H1 (cell line): Measurements from ENCODE around the gene ENDOU. TPM values are rescaled to one million over a fixed set of nuclear protein-coding genes. Genes with fewer than 3 reads are reported as not detected.

Source experiments
- CTCF ChIA-PET: fragments of 300-600 bp; sonication (Branson Sonifier 250); formaldehyde crosslinking; loops from one replicate; lab custom pipeline; 2021; ENCODE audit not compliant: partially characterized antibody; lab: Charles Lee
- POLR2A ChIA-PET: fragments of 300-600 bp; sonication (Branson Sonifier 250); formaldehyde crosslinking; loops from one replicate; lab custom pipeline; 2021; ENCODE audit warnings: inconsistent platforms; ENCODE audit not compliant: partially characterized antibody; lab: Charles Lee
- DNase-seq, 2 experiments: peaks; one replicate each; pipeline versions ENCODE4 v3.0.0 to v3.0.0-alpha.2; 2010 to 2022; ENCODE audit warnings: low spot score in 2 of 2, low read depth in 1 of 2, mixed read lengths in 1 of 2
- FAIRE-seq: peaks from 2 replicates; lab custom pipeline; 2011; peaks lifted over from hg19 to GRCh38; lab: Jason Lieb, UNC
- H2AFZ ChIP-seq: 2 replicates; pipeline ENCODE4 v1.8.1; 2012; ENCODE audit warnings: low read length, inconsistent platforms
- H2AK5ac ChIP-seq: 2 replicates; pipeline ENCODE4 v1.6.1; 2013; ENCODE audit warnings: low read depth, low read length
- H2BK120ac ChIP-seq: replicated peaks from 2 replicates; pipeline ENCODE3; 2013; ENCODE audit warnings: low read depth, low read length, inconsistent platforms
- H2BK12ac ChIP-seq: 2 replicates; pipeline ENCODE4 v1.6.1; 2013; ENCODE audit warnings: low read depth, low read length
- H2BK15ac ChIP-seq: 2 replicates; pipeline ENCODE4 v1.6.1; 2013; ENCODE audit warnings: low read length
- H2BK20ac ChIP-seq: 2 replicates; pipeline ENCODE4 v1.6.1; 2013; ENCODE audit warnings: low read length
- H2BK5ac ChIP-seq: 2 replicates; pipeline ENCODE4 v1.6.1; 2013; ENCODE audit warnings: low read depth, low read length
- H3K14ac ChIP-seq: 2 replicates; pipeline ENCODE4 v1.6.1; 2013; ENCODE audit warnings: inconsistent platforms; ENCODE audit not compliant: insufficient read length
- H3K18ac ChIP-seq: 2 replicates; pipeline ENCODE4 v1.6.1; 2013; ENCODE audit warnings: low read length; ENCODE audit errors: extremely low read depth
- H3K23ac ChIP-seq: 2 replicates; pipeline ENCODE4 v1.6.1; 2013; ENCODE audit warnings: inconsistent platforms; ENCODE audit not compliant: insufficient read length
- H3K23me2 ChIP-seq: 2 replicates; pipeline ENCODE4 v1.6.1; 2013; ENCODE audit warnings: low read depth, low read length
- H3K27ac ChIP-seq: 2 replicates; pipeline ENCODE4 v1.6.1; 2011; ENCODE audit warnings: low read depth, low read length, inconsistent platforms
- H3K27me3 ChIP-seq, 4 experiments: replicated peaks in 1 of 4; 1 replicate in 1 of 4; 2 replicates in 3 of 4; pipeline versions ENCODE4 v1.6.1 to v1.8.1; 2011 to 2013; ENCODE audit warnings: low read length in 3 of 4, mild to moderate bottlenecking in 3 of 4, inconsistent platforms in 2 of 4, mixed read lengths in 2 of 4, moderate library complexity in 1 of 4; ENCODE audit not compliant: control insufficient read depth in 3 of 4, insufficient read depth in 3 of 4; ENCODE audit errors: extremely low read depth in 1 of 4
- H3K36me3 ChIP-seq, 4 experiments: 2 replicates each; pipeline versions ENCODE4 v1.6.1 to v1.8.1; 2011 to 2013; ENCODE audit warnings: mild to moderate bottlenecking in 4 of 4, low read length in 3 of 4, moderate library complexity in 2 of 4, control low read depth in 1 of 4, inconsistent platforms in 1 of 4; ENCODE audit not compliant: insufficient read depth in 4 of 4, control insufficient read depth in 2 of 4
- H3K4ac ChIP-seq: replicated peaks from 2 replicates; pipeline ENCODE3; 2013; ENCODE audit warnings: low read length, low read depth, mixed read lengths, inconsistent platforms; ENCODE audit not compliant: insufficient read length
- H3K4me1 ChIP-seq, 4 experiments: replicated peaks in 1 of 4; 1 replicate in 1 of 4; 2 replicates in 3 of 4; pipeline versions ENCODE4 v1.6.1 to v1.8.1; 2011 to 2013; ENCODE audit warnings: low read length in 3 of 4, inconsistent platforms in 2 of 4, mixed read lengths in 1 of 4; ENCODE audit not compliant: insufficient read depth in 4 of 4, control insufficient read depth in 3 of 4
- H3K4me2 ChIP-seq, 2 experiments: 2 replicates each; pipeline versions ENCODE4 v1.6.1 to v1.8.1; 2011 to 2013; ENCODE audit warnings: low read depth in 2 of 2, low read length in 2 of 2, control low read depth in 1 of 2, inconsistent platforms in 1 of 2, mild to moderate bottlenecking in 1 of 2; ENCODE audit not compliant: insufficient read depth in 1 of 2
- H3K4me3 ChIP-seq, 4 experiments: fragments of 200-600, 300-600 bp in 1 of 4; sonication (generic), shearing (Covaris generic), sonication (Bioruptor Twin) in 1 of 4; 2 replicates each; pipeline versions ENCODE4 v1.5.1 to v1.8.1; 2011 to 2016; ENCODE audit warnings: low read length in 4 of 4, low read depth in 3 of 4, control low read depth in 2 of 4, inconsistent platforms in 2 of 4, mild to moderate bottlenecking in 2 of 4, mixed read lengths in 1 of 4, moderate library complexity in 1 of 4; ENCODE audit not compliant: insufficient read depth in 2 of 4; ENCODE audit errors: extremely low read depth in 1 of 4
- H3K56ac ChIP-seq: replicated peaks from 2 replicates; pipeline ENCODE3; 2013; ENCODE audit warnings: low read depth, mild to moderate bottlenecking, mixed read lengths, low read length, inconsistent platforms; ENCODE audit not compliant: insufficient read length
- H3K79me1 ChIP-seq: 2 replicates; pipeline ENCODE4 v1.6.1; 2013; ENCODE audit warnings: low read depth, low read length, control low read depth
- H3K79me2 ChIP-seq, 2 experiments: 2 replicates each; pipeline versions ENCODE4 v1.6.1 to v1.8.1; 2012 to 2013; ENCODE audit warnings: low read length in 2 of 2, mild to moderate bottlenecking in 2 of 2, inconsistent platforms in 1 of 2; ENCODE audit not compliant: insufficient read depth in 2 of 2, control insufficient read depth in 1 of 2
- H3K9ac ChIP-seq, 4 experiments: replicated peaks in 1 of 4; 1 replicate in 1 of 4; 2 replicates in 3 of 4; pipeline versions ENCODE4 v1.6.1 to v1.8.1; 2011 to 2013; ENCODE audit warnings: low read depth in 3 of 4, low read length in 3 of 4, control low read depth in 2 of 4, mild to moderate bottlenecking in 2 of 4, moderate library complexity in 2 of 4, inconsistent platforms in 1 of 4; ENCODE audit errors: extremely low read depth in 1 of 4
- H3K9me3 ChIP-seq, 2 experiments: 2 replicates each; pipeline versions ENCODE4 v1.6.1 to v1.8.1; 2012 to 2013; ENCODE audit warnings: mild to moderate bottlenecking in 2 of 2, moderate library complexity in 2 of 2, control low read depth in 1 of 2, inconsistent platforms in 1 of 2, low read depth in 1 of 2, low read length in 1 of 2, mixed read lengths in 1 of 2; ENCODE audit not compliant: insufficient read depth in 2 of 2
- H4K20me1 ChIP-seq, 2 experiments: replicated peaks in 1 of 2; 2 replicates each; pipeline versions ENCODE3 to v1.8.1; 2011 to 2013; ENCODE audit warnings: inconsistent platforms in 2 of 2, low read length in 2 of 2, mild to moderate bottlenecking in 1 of 2; ENCODE audit not compliant: insufficient read depth in 2 of 2, control insufficient read depth in 1 of 2
- H4K5ac ChIP-seq: 2 replicates; pipeline ENCODE4 v1.6.1; 2013; ENCODE audit warnings: low read length, low read depth, mixed read lengths, inconsistent platforms; ENCODE audit not compliant: insufficient read length
- H4K8ac ChIP-seq: 2 replicates; pipeline ENCODE4 v1.8.0; 2013; ENCODE audit warnings: mild to moderate bottlenecking, moderate library complexity, low read length, inconsistent platforms; ENCODE audit not compliant: insufficient read depth; ENCODE audit errors: extremely low read depth
- H4K91ac ChIP-seq: replicated peaks from 2 replicates; pipeline ENCODE3; 2013; ENCODE audit warnings: low read length, mixed read lengths, inconsistent platforms; ENCODE audit not compliant: insufficient read length
- CHD2 ChIP-seq: IDR thresholded peaks from 2 replicates; pipeline ENCODE4 v1.6.1; 2012; ENCODE audit warnings: low read length, improper control_type of control experiment
- CREB1 ChIP-seq: IDR thresholded peaks from 2 replicates; pipeline ENCODE4 v1.6.1; 2012; ENCODE audit warnings: inconsistent platforms
- GTF2F1 ChIP-seq: IDR thresholded peaks from 2 replicates; pipeline ENCODE4 v1.6.1; 2012; ENCODE audit warnings: low read depth, low read length, improper control_type of control experiment, borderline replicate concordance
- PHF8 ChIP-seq: fragments of 200-600 bp; sonication (generic); conservative IDR thresholded peaks from 2 replicates; pipeline ENCODE4 v1.7.1; 2012; ENCODE audit warnings: low read depth, mild to moderate bottlenecking, inconsistent platforms, low read length, moderate library complexity
- RFX5 ChIP-seq: IDR thresholded peaks from 2 replicates; pipeline ENCODE4 v1.6.1; 2011; ENCODE audit warnings: low read depth, low read length, improper control_type of control experiment, borderline replicate concordance
- YY1 ChIP-seq: IDR thresholded peaks from 2 replicates; pipeline ENCODE4 v1.6.1; 2011; ENCODE audit warnings: low read depth, mild to moderate bottlenecking, low read length
- WGBS, 2 experiments: shearing (Covaris generic) in 1 of 2; methylation state at CpG; one replicate each; pipeline versions ENCODE4 v1.1.6 to v1.1.7; 2013 to 2015; ENCODE audit warnings: low lambda C conversion rate in 2 of 2, mixed read lengths in 2 of 2, inconsistent platforms in 1 of 2, low coverage in 1 of 2, missing lambda C conversion rate in 1 of 2; ENCODE audit not compliant: insufficient replicate concordance in 2 of 2, insufficient coverage in 1 of 2, insufficient read length in 1 of 2; ENCODE audit errors: extremely low coverage in 1 of 2, missing lambda C conversion rate in 1 of 2; 5-methylcytosine and 5-hydroxymethylcytosine counted together
- polyA plus RNA-seq, 7 experiments: library from polyadenylated mRNA; depleted of rRNA in 3 of 7; stranded (reverse) in 5 of 7; unstranded in 2 of 7; fragments of >200 nt in 5 of 7; fragments of 200-250 nt in 2 of 7; gene quantifications; 1 replicate in 5 of 7; 2 replicates in 1 of 7; 4 replicates in 1 of 7; pipeline versions ENCODE4 v1.2.1 to v1.2.3, GENCODE V29; 2011 to 2013; ENCODE audit warnings: missing spikeins in 2 of 7, mixed read lengths in 2 of 7
- total RNA-seq: library from RNA; stranded (reverse); fragmentation: NEBNext Ultra II Directional; extraction: Animal tissue kit (Norgen Biotek cat#: 25700); gene quantifications from 2 replicates; pipeline ENCODE4 v1.2.1, GENCODE V29; 2021

ENDOU gene
- total and polyA plus RNA-seq, 2 of the 8 experiments (the other 6 are each of a cell fraction or from before 2014, with no cell fraction given) = not detected

DNA sequence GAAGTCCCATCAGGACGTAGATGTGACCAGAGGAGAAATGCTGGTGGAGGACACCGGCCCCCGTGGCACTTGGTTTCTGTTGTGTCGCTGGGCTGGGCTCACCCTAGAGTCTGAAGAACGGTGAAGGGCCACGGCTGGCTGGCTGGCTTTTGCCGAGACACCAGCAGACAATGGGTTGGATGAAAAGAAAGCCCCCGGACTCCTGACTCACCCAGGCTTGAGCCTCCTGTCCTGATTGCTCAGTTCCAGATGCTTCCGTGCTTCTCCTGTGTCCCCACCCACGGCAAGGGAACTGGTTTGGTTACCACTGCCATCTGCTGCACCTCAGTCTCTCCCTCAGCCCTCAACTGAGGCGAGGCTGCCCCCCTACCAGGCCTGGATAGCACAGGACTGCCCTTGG, 10.4 kb upstream of the ENDOU start:
- Histone ChIP-seq H4K8ac (peak overlapping the region; percentile 86; the same call in 1 of the 2 replicates), H3K4me2 (no peak overlapping the region; a peak in 1 of 4 replicates), H3K18ac (no peak overlapping the region; the same call in 1 of the 2 replicates), H3K79me2 (no peaks in the 10 kb centered on the region), H2AK5ac (peak overlapping the region; percentile 26; the same call in 1 of the 2 replicates), H4K20me1 (no peaks in the 10 kb centered on the region), H2BK12ac (0 out of 2 replicates have a peak overlapping the region, but pooled peaks have one; percentile 92), H2BK15ac (peak overlapping the region; percentile 8; the same call in 1 of the 2 replicates), H3K23ac (no peak overlapping the region), H3K9me3 (no peaks in the 10 kb centered on the region), H2BK20ac (0 out of 2 replicates have a peak overlapping the region, but pooled peaks have one; percentile 8), H3K36me3 (no peaks in the 10 kb centered on the region), H3K4me1 (peaks cover 3 to 19% (median 11%) of the 10 kb centered on the region in 4 experiments)
- no peak for DNase-seq
- POLR2A ChIA-PET = interaction anchor here (0.9 to 3.2 kb wide), 8 partner anchors 11 to 107 kb away, joined by 3 to 10 read pairs (median 4); partner anchors contain the start of genes ENDOU and RAPGEF3
- TF ChIP-seq CREB1 (no peak), YY1 (no peak), RFX5 (no peak), PHF8 (no peak), GTF2F1 (no peak), CHD2 (no peak)
- TF ChIP-seq, all 59 proteins: peak for 0
- Histone ChIP-seq H3K23me2 (no peaks in the 10 kb centered on the region), H3K27ac (no peak overlapping the region), H3K56ac (no peak overlapping the region), H3K27me3 (peaks cover 0 to 2% (median 0%) of the 10 kb centered on the region in 4 experiments; a peak in 1 of 7 replicates), H4K91ac (peak overlapping the region; percentile 94), H2BK120ac (no peak overlapping the region), H3K79me1 (no peaks in the 10 kb centered on the region), H4K5ac (no peak overlapping the region), H3K4me3 (no peak overlapping the region), H2BK5ac (peak overlapping the region; percentile 85; the same call in 1 of the 2 replicates), H3K4ac (peak overlapping the region; percentile 44), H3K14ac (no peak overlapping the region), H2AFZ (no peak overlapping the region), H3K9ac (peak overlapping the region in 1 of 4 experiments; percentile 5; a peak in 1 of 7 replicates)
- CTCF ChIA-PET = interaction anchor here (0.8 to 64.6 kb wide), 10 partner anchors 12 to 102 kb away, joined by 3 to 2442 read pairs (median 8); partner anchors contain the start of genes ENDOU, RAPGEF3 and SLC48A1
- WGBS, 2 experiments = 84% methylated on average over 11 of the region's 11 CpGs; no CpG with 5 or more reads in 1 of the 2 experiments
- FAIRE-seq = no peak
